H9 (cell line): ENCODE data around the gene ADGRD1. TPM values are rescaled to one million over a fixed set of nuclear protein-coding genes. Genes with fewer than 3 reads are reported as not detected.

Experiments used
- DNase-seq: peaks from one replicate; pipeline ENCODE4 v3.0.0-alpha.2; 2017
- H2AFZ ChIP-seq: one replicate; pipeline ENCODE4 v1.6.1; 2013; ENCODE audit warnings: mild to moderate bottlenecking, low read length, control low read depth, moderate library complexity
- H2AK5ac ChIP-seq: 2 replicates; pipeline ENCODE4 v1.6.1; 2013; ENCODE audit warnings: low read length, control low read depth, mixed read lengths; ENCODE audit not compliant: insufficient read length
- H2BK120ac ChIP-seq: one replicate; pipeline ENCODE4 v1.6.1; 2013; ENCODE audit warnings: low read depth, mild to moderate bottlenecking, low read length, control low read depth, inconsistent platforms; ENCODE audit not compliant: poor library complexity, severe bottlenecking
- H2BK12ac ChIP-seq: 2 replicates; pipeline ENCODE4 v1.6.1; 2013; ENCODE audit warnings: low read length, control low read depth, mixed read lengths, low read depth; ENCODE audit not compliant: insufficient read length
- H2BK15ac ChIP-seq: 2 replicates; pipeline ENCODE4 v1.6.1; 2013; ENCODE audit warnings: low read depth, low read length, control low read depth
- H2BK20ac ChIP-seq: one replicate; pipeline ENCODE4 v1.6.1; 2013; ENCODE audit warnings: low read depth, mild to moderate bottlenecking, low read length, control low read depth, inconsistent platforms; ENCODE audit not compliant: poor library complexity, severe bottlenecking
- H2BK5ac ChIP-seq: 2 replicates; pipeline ENCODE4 v1.6.1; 2013; ENCODE audit warnings: low read length, control low read depth, mixed read lengths; ENCODE audit not compliant: insufficient read length
- H3K14ac ChIP-seq: 2 replicates; pipeline ENCODE4 v1.6.1; 2013; ENCODE audit warnings: low read length, control low read depth; ENCODE audit not compliant: insufficient read depth
- H3K18ac ChIP-seq: 2 replicates; pipeline ENCODE4 v1.6.1; 2013; ENCODE audit warnings: low read depth, mild to moderate bottlenecking, mixed read lengths, low read length, control low read depth; ENCODE audit not compliant: insufficient read length
- H3K23ac ChIP-seq: 2 replicates; pipeline ENCODE4 v1.6.1; 2013; ENCODE audit warnings: low read length, control low read depth, mixed read lengths, low read depth; ENCODE audit not compliant: insufficient read length
- H3K23me2 ChIP-seq: 2 replicates; pipeline ENCODE4 v1.6.1; 2013; ENCODE audit warnings: low read depth, mild to moderate bottlenecking, mixed read lengths, low read length, control low read depth; ENCODE audit not compliant: insufficient read length, poor library complexity, severe bottlenecking
- H3K27ac ChIP-seq: 2 replicates; pipeline ENCODE4 v1.5.1; 2013; ENCODE audit warnings: low read length, control low read depth, mixed read lengths, low read depth; ENCODE audit not compliant: insufficient read length
- H3K27me3 ChIP-seq: 2 replicates; pipeline ENCODE4 v1.6.1; 2013; ENCODE audit warnings: low read length, control low read depth, inconsistent platforms; ENCODE audit not compliant: insufficient read depth
- H3K4ac ChIP-seq: 2 replicates; pipeline ENCODE4 v1.6.1; 2013; ENCODE audit warnings: low read depth, mild to moderate bottlenecking, control low read depth, inconsistent platforms, low read length, moderate library complexity
- H3K4me1 ChIP-seq: 2 replicates; pipeline ENCODE4 v1.6.1; 2013; ENCODE audit warnings: low read length, control low read depth, inconsistent platforms; ENCODE audit not compliant: insufficient read depth
- H3K4me2 ChIP-seq: 2 replicates; pipeline ENCODE4 v1.6.1; 2013; ENCODE audit warnings: low read length, control low read depth, mixed read lengths; ENCODE audit not compliant: insufficient read length, insufficient read depth
- H3K56ac ChIP-seq: 2 replicates; pipeline ENCODE4 v1.6.1; 2013; ENCODE audit warnings: low read depth, mild to moderate bottlenecking, mixed read lengths, low read length, control low read depth; ENCODE audit not compliant: insufficient read length
- H3K79me1 ChIP-seq: 2 replicates; pipeline ENCODE4 v1.6.1; 2013; ENCODE audit warnings: low read depth, mild to moderate bottlenecking, moderate library complexity, low read length, control low read depth, inconsistent platforms; ENCODE audit not compliant: insufficient read depth, poor library complexity, severe bottlenecking
- H3K79me2 ChIP-seq: 2 replicates; pipeline ENCODE4 v1.6.1; 2013; ENCODE audit warnings: low read length, control low read depth, inconsistent platforms; ENCODE audit not compliant: insufficient read depth
- H3K9ac ChIP-seq: 2 replicates; pipeline ENCODE4 v1.6.1; 2013; ENCODE audit warnings: low read length, control low read depth, mixed read lengths; ENCODE audit not compliant: insufficient read length; ENCODE audit errors: extremely low read depth
- H3K9me3 ChIP-seq: one replicate; pipeline ENCODE4 v1.6.1; 2013; ENCODE audit warnings: low read depth, low read length, inconsistent platforms; ENCODE audit not compliant: control insufficient read depth
- H3T11ph ChIP-seq: one replicate; pipeline ENCODE4 v1.6.1; 2013; ENCODE audit warnings: mild to moderate bottlenecking, low read length, control low read depth, inconsistent platforms
- H4K20me1 ChIP-seq: one replicate; pipeline ENCODE4 v1.6.1; 2013; ENCODE audit not compliant: control insufficient read depth, insufficient read length, insufficient read depth
- H4K5ac ChIP-seq: 2 replicates; pipeline ENCODE4 v1.6.1; 2013; ENCODE audit warnings: low read depth, mild to moderate bottlenecking, mixed read lengths, low read length, control low read depth; ENCODE audit not compliant: insufficient read length
- H4K8ac ChIP-seq: replicated peaks from 2 replicates; pipeline ENCODE4 v1.6.1; 2013; ENCODE audit warnings: low read length, control low read depth, mixed read lengths, low read depth; ENCODE audit not compliant: insufficient read length
- H4K91ac ChIP-seq: 2 replicates; pipeline ENCODE4 v1.6.1; 2013; ENCODE audit warnings: low read depth, mild to moderate bottlenecking, moderate library complexity, mixed read lengths, low read length, control low read depth; ENCODE audit not compliant: insufficient read length
- H3K27ac Mint-ChIP-seq, 3 experiments: 2 replicates in 2 of 3; 3 replicates in 1 of 3; pipeline ENCODE4 v1.8.0; 2020 to 2021; ENCODE audit warnings: mixed read lengths in 3 of 3, mild to moderate bottlenecking in 1 of 3, moderate library complexity in 1 of 3
- H3K27me3 Mint-ChIP-seq: 2 replicates; pipeline ENCODE4 v1.8.0; 2021; ENCODE audit warnings: low read depth, mild to moderate bottlenecking, moderate library complexity, mixed read lengths
- H3K36me3 Mint-ChIP-seq, 3 experiments: 2 replicates in 2 of 3; 3 replicates in 1 of 3; pipeline ENCODE4 v1.8.0; 2020 to 2021; ENCODE audit warnings: low read depth in 3 of 3, mixed read lengths in 3 of 3; ENCODE audit not compliant: insufficient read depth in 1 of 3
- H3K4me1 Mint-ChIP-seq, 2 experiments: 2 replicates each; pipeline ENCODE4 v1.8.0; 2020; ENCODE audit warnings: mixed read lengths in 2 of 2
- H3K4me3 Mint-ChIP-seq, 2 experiments: 2 replicates in 1 of 2; 3 replicates in 1 of 2; pipeline ENCODE4 v1.8.0; 2020 to 2021; ENCODE audit warnings: mild to moderate bottlenecking in 2 of 2, mixed read lengths in 2 of 2, moderate library complexity in 1 of 2
- H3K9me3 Mint-ChIP-seq, 2 experiments: 2 replicates in 1 of 2; 3 replicates in 1 of 2; pipeline ENCODE4 v1.8.0; 2020; ENCODE audit warnings: mild to moderate bottlenecking in 2 of 2, mixed read lengths in 2 of 2, moderate library complexity in 1 of 2
- CTCF ChIP-seq: fragments of 200-600 bp; sonication (generic); conservative IDR thresholded peaks from 3 replicates; pipeline ENCODE4 v1.8.0; 2021; ENCODE audit warnings: antibody characterized with exemption, mild to moderate bottlenecking
- whole genome bisulfite sequencing: extraction: QIAGEN DNeasy Blood & Tissue Kit; methylation state at CpG from one replicate; pipeline ENCODE4 v1.1.7; 2013; ENCODE audit warnings: missing lambda C conversion rate, low lambda C conversion rate, mixed read lengths; ENCODE audit not compliant: insufficient read length; ENCODE audit errors: extremely low coverage; 5-methylcytosine and 5-hydroxymethylcytosine counted together
- total RNA-seq: library from RNA; stranded (reverse); gene quantifications from 2 replicates; pipeline ENCODE4 v1.2.1, GENCODE V29; 2021

ADGRD1 gene
- total RNA-seq, 1 experiment from 2014 or later: 0.52 TPM

- Histone ChIP-seq H2AFZ (no peak overlapping the region), H3K4me2 (no peak overlapping the region), H3K4ac (no peak overlapping the region), H3K23ac (no peak overlapping the region), H4K8ac (no peak overlapping the region), H3K18ac (no peak overlapping the region), H2BK15ac (no peak overlapping the region), H3K79me2 (no peaks in the 10 kb centered on the region), H3K9me3 (no peaks in the 10 kb centered on the region), H3K56ac (no peak overlapping the region), H4K5ac (no peak overlapping the region), H2BK5ac (no peak overlapping the region), H3K23me2 (no peaks in the 10 kb centered on the region), H4K20me1 (no peaks in the 10 kb centered on the region), H3K27ac (no peak overlapping the region), H3K9ac (no peak overlapping the region), H2BK12ac (no peak overlapping the region), H3K4me1 (no peaks in the 10 kb centered on the region), H3K79me1 (no peaks in the 10 kb centered on the region), H3K27me3 (no peaks in the 10 kb centered on the region), H2AK5ac (no peak overlapping the region), H3K14ac (no peak overlapping the region), H3T11ph (no peak overlapping the region), H2BK120ac (no peak overlapping the region), H2BK20ac (no peak overlapping the region), H4K91ac (no peak overlapping the region)
- Mint-ChIP-seq H3K4me3 (no peak overlapping the region), H3K27me3 (peaks cover 29% of the 10 kb centered on the region), H3K36me3 (no peaks in the 10 kb centered on the region), H3K27ac (no peak overlapping the region), H3K4me1 (0 out of 4 replicates have a peak, but pooled peaks cover 0 to 5% of the 10 kb centered on the region in 2 experiments), H3K9me3 (0 out of 5 replicates have a peak, but pooled peaks cover 0 to 2% of the 10 kb centered on the region in 2 experiments)
- no CpG with 5 or more reads among the region's 3 CpGs for WGBS
- no peak for DNase-seq
- no peak for TF ChIP-seq CTCF
These were observed 194.2 kb downstream of the ADGRD1 start for GRCh38 chr12:131147894-131148293.
